ENCODE data around the gene ZNF100.
"Not testable (repeated sequence)": the region's sequence is repeated elsewhere in the genome, so short reads cannot be mapped to it uniquely, and the experiment has no call there.

ZNF100 gene

GRCh38 chr19:21707065-21707464, 60.3 kb downstream of the ZNF100 start:
- FAIRE-seq (peak; percentile 80), DNase-seq (ENCODE audit: insufficient read length, low spot score) (no peak)

GRCh38 chr19:21705393-21705792, 62.0 kb downstream of the ZNF100 start:
- FAIRE-seq, result no peak
- no peak for DNase-seq (ENCODE audit: insufficient read length, low spot score)

- no peak for FAIRE-seq
Observed at GRCh38 chr19:21704320-21704719, 63.1 kb downstream of the ZNF100 start.

GRCh38 chr19:21699197-21699596, 68.2 kb downstream of the ZNF100 start:
- FAIRE-seq, result no peak
- no peak for DNase-seq (ENCODE audit: insufficient read length, low spot score)

More at GRCh38 chr19:21704320-21704719, 63.1 kb downstream of the ZNF100 start:
- DNase-seq (ENCODE audit: insufficient read length, low spot score), result no peak

DNA sequence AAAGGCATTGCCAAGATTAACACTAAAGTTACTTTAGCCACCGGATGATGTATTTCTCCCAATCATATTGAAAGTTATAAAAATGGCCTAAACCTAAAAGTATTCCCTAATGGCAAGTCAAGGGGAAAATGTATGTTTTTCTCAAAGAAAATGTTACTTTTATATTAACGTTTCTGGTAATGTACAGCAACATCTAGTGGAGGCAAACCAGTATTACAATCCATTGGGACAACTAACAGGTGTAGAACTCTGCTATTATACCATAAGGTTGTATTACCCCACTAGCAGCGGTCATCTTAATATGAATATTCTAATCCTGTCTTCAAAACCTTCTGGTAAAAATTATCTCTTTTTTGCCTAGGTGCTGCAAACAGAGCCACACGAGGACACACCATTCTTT, 69.2 kb downstream of the ZNF100 start:
- FAIRE-seq (no peak), DNase-seq (ENCODE audit: insufficient read length, low spot score) (no peak)

GRCh38 chr19:21697698-21698097, 69.7 kb downstream of the ZNF100 start:
- no peak for DNase-seq (ENCODE audit: insufficient read length, low spot score)
- FAIRE-seq, result no peak

DNA sequence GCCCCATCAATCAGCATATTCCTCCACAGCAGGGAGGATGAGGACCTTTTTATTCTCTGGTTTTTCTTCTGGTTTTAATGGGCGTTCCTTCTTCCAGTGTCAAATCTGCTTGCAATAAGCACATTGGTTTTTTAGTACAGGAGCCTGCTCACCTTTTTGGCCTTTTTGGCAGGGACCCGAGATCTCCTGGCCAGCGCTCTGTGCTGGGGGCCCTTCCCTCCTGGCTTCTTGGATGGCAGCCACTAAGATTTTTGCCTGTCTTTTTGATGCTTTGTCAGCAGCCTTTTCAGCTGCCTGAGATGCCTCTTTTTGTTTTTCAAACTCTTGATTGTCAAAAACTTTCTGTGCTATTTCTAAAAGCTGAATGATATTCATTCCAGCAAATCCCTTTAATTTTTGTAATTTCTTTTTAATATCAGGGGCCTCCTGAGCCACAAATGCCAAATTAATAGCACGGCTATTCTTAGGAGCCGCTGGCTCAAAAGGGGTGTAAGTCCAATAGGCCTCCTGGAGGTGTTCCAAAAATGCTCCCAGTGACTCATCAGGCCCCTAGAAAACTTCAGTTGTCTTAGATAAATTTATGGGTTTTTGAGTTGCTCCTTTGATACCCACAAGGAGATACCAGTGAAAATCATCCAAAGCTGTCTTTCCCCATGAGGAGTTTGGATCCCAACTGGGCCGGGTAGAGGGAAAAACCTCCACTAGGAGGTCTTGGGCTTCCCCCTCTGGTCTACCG, 73.0 kb downstream of the ZNF100 start:
- no peak for FAIRE-seq
- peak; percentile 5 for DNase-seq (ENCODE audit: insufficient read length, low spot score)

GRCh38 chr19:21693399-21693798, 74.0 kb downstream of the ZNF100 start:
- DNase-seq (ENCODE audit: insufficient read length, low spot score) (no peak), FAIRE-seq (no peak)

DNA sequence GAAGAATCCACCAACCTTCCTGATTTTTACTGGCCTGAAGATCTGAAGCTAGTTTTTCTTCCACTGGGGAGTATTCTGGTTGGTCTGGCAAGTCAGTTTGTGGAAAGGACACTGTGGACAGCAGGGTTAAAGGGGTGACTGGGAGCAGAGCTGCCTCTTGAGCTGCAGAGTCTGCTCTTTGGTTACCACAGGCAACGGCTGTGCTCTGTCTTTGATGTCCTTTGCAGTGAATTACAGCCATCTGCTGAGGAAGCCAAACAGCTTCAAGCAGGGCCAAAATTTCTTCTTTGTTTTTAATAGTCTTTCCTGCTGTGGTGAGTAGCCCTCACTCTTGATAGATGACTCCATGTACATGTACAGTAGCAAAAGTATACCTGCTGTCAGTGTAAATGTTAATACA, 75.7 kb downstream of the ZNF100 start:
- no peak for FAIRE-seq
- DNase-seq (ENCODE audit: insufficient read length, low spot score), result no peak

GRCh38 chr19:21688464-21688863, 78.9 kb downstream of the ZNF100 start:
- DNase-seq (ENCODE audit: insufficient read length, low spot score), result no peak

GRCh38 chr19:21680671-21681070, 86.7 kb downstream of the ZNF100 start:
- FAIRE-seq (no peak), DNase-seq (ENCODE audit: insufficient read length, low spot score) (no peak)

More at GRCh38 chr19:21688464-21688863, 78.9 kb downstream of the ZNF100 start:
- FAIRE-seq, result no peak

GRCh38 chr19:21680026-21680425, 87.4 kb downstream of the ZNF100 start:
- FAIRE-seq, result no peak
- no peak for DNase-seq (ENCODE audit: insufficient read length, low spot score)

DNA sequence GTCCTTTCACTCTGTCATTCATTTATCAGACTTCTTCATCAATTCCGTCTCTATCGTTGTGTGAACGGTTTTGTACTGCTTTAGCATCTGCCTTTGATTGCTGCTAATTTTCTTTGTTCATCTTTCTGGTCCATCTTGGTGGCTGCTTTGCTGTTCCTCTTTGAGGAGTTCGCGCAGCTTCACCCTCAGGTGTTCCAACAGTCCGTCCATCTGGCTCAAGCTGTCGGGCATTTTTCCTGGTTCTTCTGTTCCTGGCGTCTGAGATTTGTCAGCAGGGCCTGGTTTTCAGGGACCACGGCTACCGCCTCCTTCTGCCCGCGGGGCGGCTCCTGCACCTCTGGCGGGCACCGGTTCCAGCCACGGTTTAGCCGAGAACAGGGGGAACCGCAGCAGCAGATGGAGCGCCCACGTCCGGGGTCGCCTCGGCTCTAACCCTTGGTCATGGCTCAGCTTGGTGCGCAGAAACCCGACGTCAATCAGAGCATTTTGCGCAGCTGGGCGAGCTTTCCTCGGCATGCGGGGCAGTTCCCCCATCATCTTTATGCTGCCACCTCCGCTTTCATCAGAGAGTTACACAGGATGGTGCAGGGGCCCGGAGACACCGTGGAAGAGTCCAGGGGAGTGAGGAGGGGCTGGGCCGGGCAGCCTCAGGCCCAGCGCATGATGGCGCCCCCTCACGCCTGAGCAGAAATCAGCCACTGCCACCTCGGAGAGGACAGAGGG, 89.5 kb downstream of the ZNF100 start:
- DNase-seq (ENCODE audit: insufficient read length, low spot score) (no peak), FAIRE-seq (no peak)

DNA sequence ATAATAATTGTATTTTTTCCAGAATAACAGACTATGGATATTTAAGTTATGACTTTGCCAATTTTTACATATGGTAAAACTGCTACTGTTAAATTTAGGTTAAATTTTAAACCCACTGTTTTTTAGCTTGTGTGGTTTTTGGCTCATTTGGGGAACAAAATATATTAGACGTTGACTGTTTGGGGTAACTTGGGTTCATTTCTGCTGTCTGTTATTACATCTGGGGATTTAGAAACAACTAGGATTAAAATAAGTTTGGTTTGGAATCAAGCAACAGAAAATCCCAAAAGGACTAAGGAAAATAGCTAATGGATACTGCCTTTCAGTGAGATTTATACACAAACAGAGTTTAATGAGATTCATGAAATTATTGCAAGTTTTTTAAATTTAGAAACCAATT, 92.9 kb downstream of the ZNF100 start:
- DNase-seq (ENCODE audit: insufficient read length, low spot score) (no peak), FAIRE-seq (no peak)

DNA sequence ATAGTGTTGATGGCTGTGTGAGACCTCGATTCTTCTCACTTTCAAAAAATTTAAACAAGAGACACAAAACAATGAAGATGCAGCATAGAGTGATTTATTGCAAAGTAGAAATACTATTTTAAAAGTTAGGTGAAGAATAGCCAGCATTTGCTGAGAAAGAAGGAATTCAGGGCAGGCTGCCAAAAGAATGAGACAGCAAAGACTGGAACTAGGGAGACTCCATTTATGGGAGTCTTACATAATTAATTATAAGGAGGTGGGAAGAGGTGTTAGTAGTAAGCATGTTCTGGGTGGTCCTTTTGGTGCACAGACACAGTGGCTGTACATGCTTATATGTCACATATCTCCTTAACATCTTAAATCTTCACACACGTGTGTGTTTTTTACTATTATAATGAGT, 93.9 kb downstream of the ZNF100 start:
- not testable (repeated sequence) for DNase-seq (ENCODE audit: insufficient read length, low spot score)
- peak; percentile 31 for FAIRE-seq
